Esophagus muscularis mucosa (tissue), 4 donors: ENCODE measurements around the gene ENDOU. TPM values are rescaled to one million over a fixed set of nuclear protein-coding genes. Genes with fewer than 3 reads are reported as not detected.

Source experiments
- DNase-seq: peaks from one replicate; pipeline ENCODE4 v3.0.0-alpha.2; 2017; ENCODE audit errors: extremely low spot score
- H3K27ac ChIP-seq, 4 donors: fragments of 200-600 bp; sonication (generic); replicated peaks in 1 of 4; 1 replicate in 3 of 4; 2 replicates in 1 of 4; pipeline ENCODE4 v1.5.1; 2016 to 2019; ENCODE audit warnings: mild to moderate bottlenecking in 1 of 4
- H3K27me3 ChIP-seq, 4 donors: fragments of 200-600 bp; sonication (generic); one replicate each; pipeline versions ENCODE4 v1.5.1 to v1.6.0; 2016 to 2019
- H3K36me3 ChIP-seq, 4 donors: fragments of 200-600 bp; sonication (generic); one replicate each; pipeline ENCODE4 v1.5.1; 2016 to 2019
- H3K4me1 ChIP-seq, 4 donors: fragments of 200-600 bp; sonication (generic); one replicate each; pipeline ENCODE4 v1.5.1; 2016 to 2019
- H3K4me3 ChIP-seq, 4 donors: fragments of 200-600 bp; sonication (generic); 1 replicate in 2 of 4; 2 replicates in 2 of 4; pipeline ENCODE4 v1.5.1; 2016 to 2019; ENCODE audit warnings: mild to moderate bottlenecking in 4 of 4, moderate library complexity in 1 of 4
- H3K9me3 ChIP-seq, 4 donors: fragments of 200-600 bp; sonication (generic); 1 replicate in 3 of 4; 2 replicates in 1 of 4; pipeline ENCODE4 v1.5.1; 2016 to 2019
- CTCF ChIP-seq, 3 experiments: fragments of 200-600 bp in 2 of 3; fragments of 450-650 bp in 1 of 3; sonication (generic) in 2 of 3; IDR thresholded peaks; one replicate each; pipeline ENCODE4 v1.5.1; 2017 to 2019; ENCODE audit warnings: antibody characterized with exemption in 3 of 3, mild to moderate bottlenecking in 2 of 3, moderate library complexity in 1 of 3
- EP300 ChIP-seq: sonication (generic); formaldehyde crosslinking; IDR thresholded peaks from one replicate; pipeline ENCODE4 v1.6.1; 2017; ENCODE audit warnings: antibody characterized with exemption
- POLR2A ChIP-seq: fragments of 450-650 bp; IDR thresholded peaks from one replicate; pipeline ENCODE4 v1.6.1; 2017; ENCODE audit warnings: antibody characterized with exemption, moderate library complexity, mild to moderate bottlenecking, low read depth
- POLR2AphosphoS5 ChIP-seq, 2 donors: sonication (generic); formaldehyde crosslinking; IDR thresholded peaks; one replicate each; pipeline ENCODE4 v1.6.1; 2017; ENCODE audit warnings: antibody characterized with exemption in 2 of 2
- WGBS: methylation state at CpG from one replicate; pipeline ENCODE4 v1.1.5; 2018; 5-methylcytosine and 5-hydroxymethylcytosine counted together
- intact Hi-C: fragments of 100-400 bp; cut with DNase I; formaldehyde crosslinking; loops from one replicate; pipeline ENCODE4 v1.15.1; 2023
- total RNA-seq, 4 donors: library from RNA; depleted of rRNA; stranded (reverse); fragments of >200 nt; gene quantifications; one replicate each; pipeline versions ENCODE4 v1.1.0 to v1.2.1, GENCODE V29; 2016

ENDOU gene
- total RNA-seq, 4 donors from 2014 or later: 0.39 to 2.0 TPM; not detected in 2

GRCh38 chr12:47744778-47745436 is 19.6 kb upstream of the ENDOU start:
- WGBS: 89% methylated on average over 8 of the region's 8 CpGs
- Histone ChIP-seq H3K4me3 (no peak overlapping the region), H3K4me1 (peaks cover 21 to 25% (median 22%) of the 10 kb centered on the region in 4 donors), H3K9me3 (no peaks in the 10 kb centered on the region), H3K27ac (no peak overlapping the region), H3K36me3 (peaks cover 0 to 47% (median 21%) of the 10 kb centered on the region in 4 donors), H3K27me3 (no peaks in the 10 kb centered on the region)
- no peak for TF ChIP-seq EP300
- no peak for TF ChIP-seq POLR2AphosphoS5 (IDR thresholded peaks at IDR 0.05)
- no peak for TF ChIP-seq CTCF (IDR thresholded peaks at IDR 0.05)
- no peak for TF ChIP-seq POLR2A
- DNase-seq: no peak
- intact Hi-C loops: loop anchor here (5.0 kb wide), 1 partner anchor 32 kb away; no protein-coding TSS in a partner anchor

- peaks cover 25 to 30% (median 29%) of the 10 kb centered on the region in 4 donors for H3K4me1 ChIP-seq
- peaks cover 0 to 39% (median 15%) of the 10 kb centered on the region in 4 donors for H3K36me3 ChIP-seq
- no peak overlapping the region for H3K27ac ChIP-seq
- no peak overlapping the region for H3K4me3 ChIP-seq
- DNase-seq: no peak
- no peaks in the 10 kb centered on the region for H3K27me3 ChIP-seq
- 78% methylated on average over 9 of the region's 10 CpGs for WGBS
- no peaks in the 10 kb centered on the region for H3K9me3 ChIP-seq
- no peak for TF ChIP-seq POLR2AphosphoS5 (IDR thresholded peaks at IDR 0.05)
- TF ChIP-seq EP300: no peak
- TF ChIP-seq CTCF (IDR thresholded peaks at IDR 0.05): peak in 2 of 3 experiments; percentile 18 to 37
- intact Hi-C loops: loop anchor here (5.0 kb wide), 1 partner anchor 33 kb away; no protein-coding TSS in a partner anchor
Measured at GRCh38 chr12:47744005-47744651, 18.8 kb upstream of the ENDOU start.

GRCh38 chr12:47743311-47743860 is 18.1 kb upstream of the ENDOU start:
- WGBS: 79% methylated on average over 8 of the region's 9 CpGs
- peaks cover 0 to 37% (median 11%) of the 10 kb centered on the region in 4 donors for H3K36me3 ChIP-seq
- DNase-seq: no peak
- TF ChIP-seq CTCF (IDR thresholded peaks at IDR 0.05) (no peak), EP300 (no peak), POLR2AphosphoS5 (IDR thresholded peaks at IDR 0.05) (no peak), POLR2A (no peak)
- no peak overlapping the region for H3K4me3 ChIP-seq
- H3K27me3 ChIP-seq: no peaks in the 10 kb centered on the region
- peaks cover 29 to 37% (median 35%) of the 10 kb centered on the region in 4 donors for H3K4me1 ChIP-seq
- intact Hi-C loops: loop anchor here (5.0 kb wide), 1 partner anchor 34 kb away; no protein-coding TSS in a partner anchor
- H3K9me3 ChIP-seq: no peaks in the 10 kb centered on the region
- no peak overlapping the region for H3K27ac ChIP-seq

GRCh38 chr12:47742253-47742825 is 17.0 kb upstream of the ENDOU start:
- Histone ChIP-seq H3K36me3 (peaks cover 0 to 34% (median 5%) of the 10 kb centered on the region in 4 donors), H3K4me1 (peaks cover 39 to 48% (median 46%) of the 10 kb centered on the region in 4 donors), H3K9me3 (no peaks in the 10 kb centered on the region), H3K27ac (no peak overlapping the region), H3K4me3 (no peak overlapping the region), H3K27me3 (no peaks in the 10 kb centered on the region)
- TF ChIP-seq CTCF (IDR thresholded peaks at IDR 0.05) (peak; percentile 94 to 100 (median 98)), EP300 (no peak), POLR2A (no peak), POLR2AphosphoS5 (IDR thresholded peaks at IDR 0.05) (no peak)
- DNase-seq: no peak
- 82% methylated on average over 6 of the region's 7 CpGs for WGBS
- intact Hi-C loops: loop anchor here (5.0 kb wide), 1 partner anchor 35 kb away; no protein-coding TSS in a partner anchor
